Activated gamma-delta T cell treated with Interleukin-2 at 50 U/mL for 16 hours (primary cell): ENCODE data around the gene PROB1.
"Not testable (repeated sequence)": the region's sequence is repeated elsewhere in the genome, so short reads cannot be mapped to it uniquely, and the experiment has no call there.

Experiments used
- DNase-seq: peaks from one replicate; pipeline ENCODE4 v3.0.0-alpha.2; 2020

PROB1 gene

DNA sequence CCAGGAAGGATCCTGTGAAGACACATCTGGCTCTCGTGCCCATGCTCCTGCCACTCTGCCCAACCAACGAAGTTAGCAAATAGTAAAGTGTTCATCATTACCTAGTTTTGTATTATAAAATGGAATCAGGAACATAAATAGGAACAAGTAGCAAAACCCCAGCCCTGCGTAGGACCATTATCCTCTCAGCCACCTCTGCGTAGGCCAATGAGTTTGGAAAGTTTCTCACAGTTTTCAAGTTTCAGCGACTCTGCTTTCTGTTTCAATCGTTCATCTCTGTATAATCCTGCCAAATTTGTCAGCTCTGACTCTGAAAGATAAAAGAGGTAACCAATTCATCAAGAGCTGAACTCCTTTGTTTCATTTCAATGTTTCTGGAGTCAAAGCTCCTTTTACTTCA, 19.1 kb upstream of the PROB1 start:
- no peak for DNase-seq

DNA sequence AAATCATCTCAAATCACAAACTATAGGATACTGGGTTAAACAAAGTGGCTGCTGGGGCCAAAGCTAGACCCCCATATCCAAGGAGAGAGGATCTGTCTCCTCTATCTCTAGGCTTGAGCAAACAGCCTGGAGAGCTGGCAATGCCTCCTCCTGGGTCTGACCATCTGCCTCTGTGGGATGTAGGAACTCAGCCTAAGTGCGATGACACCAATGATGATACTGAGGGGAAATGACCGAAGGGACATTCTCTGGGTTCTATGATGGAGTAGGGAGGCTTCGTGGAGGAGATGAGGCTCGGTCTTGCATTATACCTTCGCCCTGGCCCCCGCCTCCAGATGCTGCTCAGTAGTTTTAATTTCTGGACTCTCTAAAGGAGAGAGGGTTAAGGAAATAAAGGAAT, 18.2 kb upstream of the PROB1 start:
- no peak for DNase-seq

DNA sequence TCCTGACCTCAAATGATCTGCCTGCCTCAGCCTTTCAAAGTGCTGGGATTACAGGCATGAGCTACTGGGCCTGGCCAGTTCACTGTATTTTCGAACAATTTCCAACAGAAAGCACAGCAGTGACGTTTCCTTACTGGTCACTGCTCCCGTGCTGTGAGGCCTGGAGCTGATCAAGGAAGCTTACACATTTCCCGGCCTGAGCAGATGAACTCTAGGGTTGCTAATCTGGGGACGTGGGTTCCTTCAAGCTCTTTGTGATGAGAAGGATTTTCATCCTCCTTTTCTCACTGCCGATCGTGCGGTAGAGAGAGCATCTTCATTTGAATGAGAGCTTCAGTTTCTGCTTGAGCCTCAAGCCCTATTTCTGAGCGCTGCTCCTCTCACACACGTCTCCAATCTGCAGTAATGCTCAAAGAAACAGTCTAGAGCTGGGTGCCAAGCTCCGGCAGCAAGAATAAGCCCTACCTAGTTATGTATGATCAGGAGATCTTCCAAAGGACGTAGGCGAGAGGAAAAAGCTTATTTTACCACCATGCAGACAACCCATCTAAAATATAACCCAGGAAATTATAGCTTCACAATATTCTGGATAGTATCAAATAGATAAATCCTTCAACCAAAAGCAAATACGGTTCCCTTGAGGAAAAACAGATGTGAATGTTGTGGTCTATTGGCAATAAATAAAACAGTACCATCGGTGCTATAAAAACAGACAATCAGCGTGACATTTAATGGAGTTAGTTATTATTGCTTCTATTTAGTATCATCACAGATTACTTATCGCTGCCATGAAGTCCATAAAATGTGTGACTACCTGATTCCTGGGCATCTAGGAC, 16.3 kb upstream of the PROB1 start:
- no peak for DNase-seq

DNA sequence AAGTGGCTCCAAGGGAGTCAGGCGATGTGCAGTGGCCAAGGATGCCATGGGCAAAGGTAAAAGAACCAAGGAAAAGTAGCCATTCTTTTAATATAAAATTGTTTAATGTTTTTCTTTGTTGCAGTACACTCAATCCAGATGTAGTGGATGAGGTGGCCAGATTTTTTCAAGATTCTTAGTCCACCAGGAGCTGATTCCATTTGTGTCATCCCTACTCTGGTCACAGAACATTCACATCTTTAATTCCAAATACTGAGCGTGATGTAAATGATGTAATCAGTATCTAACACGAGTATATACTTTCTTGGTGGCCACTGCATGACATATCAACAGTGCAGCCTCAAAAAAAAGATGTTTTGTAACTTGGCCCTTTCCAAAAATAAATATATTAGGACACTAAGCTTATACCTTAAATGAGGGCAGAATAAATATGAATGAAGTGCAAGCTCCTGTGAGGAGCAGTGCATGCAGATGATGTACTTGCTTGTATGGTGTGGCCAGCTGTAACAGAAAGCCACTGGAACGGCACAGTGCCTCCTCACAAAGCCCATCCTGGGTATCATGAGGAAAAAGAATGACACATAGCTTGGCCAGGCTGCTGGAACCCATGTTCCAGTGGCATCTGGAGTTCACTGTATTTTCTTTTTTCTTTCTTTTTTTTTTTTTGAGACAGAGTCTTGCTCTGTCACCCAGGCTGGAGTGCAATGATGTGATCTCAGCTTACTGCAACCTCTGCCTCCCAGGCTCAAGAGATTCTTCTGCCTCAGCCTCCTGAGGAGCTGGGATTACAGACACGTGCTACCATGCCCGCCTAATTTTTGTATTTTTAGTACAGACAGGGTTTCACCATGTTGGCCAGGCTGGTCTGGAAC, 15.5 kb upstream of the PROB1 start:
- no peak for DNase-seq

DNA sequence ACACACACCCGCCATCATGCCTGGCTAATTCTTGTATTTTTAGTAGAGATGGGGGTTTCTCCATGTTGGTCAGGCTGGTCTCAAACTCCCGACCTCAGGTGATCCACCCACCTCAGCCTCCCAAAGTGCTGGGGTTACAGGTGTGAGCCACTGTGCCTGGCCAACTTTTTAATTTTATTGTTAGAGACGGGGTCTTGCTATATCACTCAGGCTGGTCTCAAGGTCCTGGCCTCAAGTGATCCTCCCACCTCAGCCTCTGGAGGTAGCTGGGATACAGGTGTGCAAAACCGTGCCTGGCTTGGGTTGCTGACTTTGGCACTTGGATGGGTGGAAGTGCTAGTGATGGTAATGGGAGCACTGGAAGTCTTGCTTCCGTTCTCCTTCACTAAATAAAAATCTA, 14.2 kb upstream of the PROB1 start:
- not testable (repeated sequence) for DNase-seq

DNA sequence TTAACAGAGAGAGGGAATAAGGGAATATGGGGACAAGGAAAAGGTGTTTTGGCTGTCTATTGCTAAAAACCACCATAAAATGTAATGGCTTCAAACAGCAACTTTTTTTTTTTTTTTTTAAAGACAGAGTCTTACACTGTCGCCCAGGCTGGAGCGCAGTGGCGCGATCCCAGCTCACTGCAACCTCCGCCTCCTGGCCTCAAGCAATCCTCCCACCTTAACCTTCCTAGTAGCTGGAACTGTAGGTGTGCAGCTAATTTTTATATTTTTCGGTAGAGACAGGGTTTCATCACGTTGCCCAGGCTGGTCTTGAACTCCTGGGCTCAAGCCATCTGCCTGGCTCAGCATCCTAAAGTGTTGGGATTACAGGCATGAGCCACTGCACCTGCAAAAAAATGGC, 13.3 kb upstream of the PROB1 start:
- no peak for DNase-seq

DNA sequence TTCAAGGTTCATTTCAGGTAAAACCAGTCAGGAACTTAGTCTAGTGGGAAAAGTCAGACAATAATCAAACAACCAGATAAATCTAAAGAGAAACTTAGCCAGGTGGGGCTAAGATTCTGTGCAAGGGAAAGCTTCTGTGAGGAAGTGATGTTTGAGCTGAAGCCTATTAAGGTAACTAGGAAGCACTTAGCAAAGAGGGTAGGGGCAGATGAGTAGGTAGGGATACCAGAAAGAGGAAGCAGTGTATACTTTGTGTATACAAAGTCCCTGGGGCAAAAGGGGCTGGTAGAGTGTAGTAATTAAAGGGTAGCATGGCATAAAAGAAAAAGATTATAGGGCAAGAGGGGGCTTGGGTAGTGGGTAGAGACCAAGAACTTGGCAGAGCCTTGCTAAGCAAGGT, 12.6 kb upstream of the PROB1 start:
- no peak for DNase-seq

DNA sequence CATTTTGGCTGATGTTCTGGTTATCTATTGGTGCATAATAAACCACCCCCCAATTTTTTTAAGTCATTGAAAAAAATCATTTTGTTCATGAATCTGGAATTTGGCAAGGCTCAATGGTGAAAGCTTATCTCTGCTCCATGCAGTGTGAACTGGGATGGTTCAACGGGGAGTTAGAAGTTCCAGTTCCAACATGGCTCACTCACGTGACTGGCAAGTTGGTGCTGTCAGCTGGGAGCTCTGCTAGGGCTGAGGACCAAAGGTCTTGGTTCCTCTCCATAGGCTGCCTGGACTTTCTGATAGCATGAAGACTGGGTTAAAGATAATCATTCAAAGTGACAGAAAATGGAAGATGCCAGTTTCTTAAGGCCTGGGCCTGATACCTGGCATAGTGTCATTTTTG, 12.1 kb upstream of the PROB1 start:
- no peak for DNase-seq

DNA sequence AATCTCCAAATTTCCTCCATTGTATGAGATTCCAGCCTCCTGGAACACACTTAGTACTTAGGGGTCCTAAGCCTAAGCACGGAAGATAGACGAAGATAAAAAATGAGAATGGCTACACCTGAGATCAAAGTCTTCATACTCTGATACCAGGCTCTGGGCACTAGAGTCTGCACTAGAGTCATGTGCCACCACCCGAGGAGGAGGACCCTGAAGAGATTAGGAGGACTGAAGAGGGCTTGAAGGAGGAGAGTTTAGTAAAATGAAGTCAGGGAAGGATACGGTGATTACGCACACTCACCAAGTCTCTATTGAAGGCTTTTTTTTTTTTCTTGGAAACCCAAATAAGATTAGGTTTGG, 9.6 kb upstream of the PROB1 start:
- no peak for DNase-seq

DNA sequence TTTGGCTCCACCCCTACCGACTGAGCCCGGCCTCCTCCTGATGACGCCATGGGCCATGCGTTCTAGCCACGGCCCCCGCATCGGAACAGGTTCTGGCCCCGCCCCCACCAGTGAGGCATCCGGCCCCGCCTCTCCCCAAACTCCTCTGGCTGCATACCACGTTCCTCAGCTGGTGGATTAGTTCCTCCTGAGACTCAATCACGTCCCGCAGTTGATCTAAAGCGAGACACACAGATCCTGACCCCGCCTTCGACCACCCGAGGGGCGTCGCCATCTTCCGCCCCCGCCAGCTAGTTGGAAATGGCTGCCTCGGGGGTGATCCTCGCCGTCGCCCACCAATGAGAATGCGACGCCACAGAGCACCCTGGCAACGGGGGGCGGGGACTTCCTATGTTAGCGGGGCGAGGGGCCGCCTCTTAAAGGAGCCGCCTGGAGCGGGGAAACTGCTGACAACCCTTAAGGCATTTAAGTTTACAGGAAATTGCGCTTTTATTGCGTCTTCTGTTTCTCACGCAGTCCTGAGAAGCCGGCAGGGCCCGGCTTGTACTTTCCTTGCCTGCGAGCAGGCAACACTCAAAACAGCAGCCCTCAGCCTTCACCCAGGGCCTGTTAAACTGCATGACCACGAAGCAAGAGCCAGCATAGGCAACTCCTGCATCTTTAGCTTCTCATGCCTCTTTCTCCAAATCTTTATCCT, 9.0 kb upstream of the PROB1 start, which contains the start of gene SPATA24:
TSS of gene SPATA24 (minus strand) at position 303 of the 697 bp plus-strand sequence. CDS start at position 274, 29 bp downstream.
- DNase-seq, result peak; percentile 98

DNA sequence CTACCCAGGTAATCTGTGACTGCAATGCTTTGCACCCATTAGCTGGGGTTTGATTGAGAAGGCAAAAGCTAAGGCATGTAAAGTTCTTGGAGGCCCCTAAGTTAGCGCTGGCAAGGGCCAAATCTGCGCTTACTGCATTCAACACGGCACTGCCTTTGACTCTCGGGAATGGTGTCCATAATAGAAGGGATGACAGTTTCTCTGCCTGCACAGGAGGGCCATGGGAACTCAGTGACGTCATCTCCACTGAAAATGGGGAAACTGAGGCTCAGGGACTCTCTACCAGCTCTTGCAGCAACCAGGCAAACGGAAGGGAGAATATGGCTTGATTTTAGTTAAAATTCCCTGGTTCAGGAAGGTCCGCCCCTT, 8.5 kb upstream of the PROB1 start:
- DNase-seq, result no peak

DNA sequence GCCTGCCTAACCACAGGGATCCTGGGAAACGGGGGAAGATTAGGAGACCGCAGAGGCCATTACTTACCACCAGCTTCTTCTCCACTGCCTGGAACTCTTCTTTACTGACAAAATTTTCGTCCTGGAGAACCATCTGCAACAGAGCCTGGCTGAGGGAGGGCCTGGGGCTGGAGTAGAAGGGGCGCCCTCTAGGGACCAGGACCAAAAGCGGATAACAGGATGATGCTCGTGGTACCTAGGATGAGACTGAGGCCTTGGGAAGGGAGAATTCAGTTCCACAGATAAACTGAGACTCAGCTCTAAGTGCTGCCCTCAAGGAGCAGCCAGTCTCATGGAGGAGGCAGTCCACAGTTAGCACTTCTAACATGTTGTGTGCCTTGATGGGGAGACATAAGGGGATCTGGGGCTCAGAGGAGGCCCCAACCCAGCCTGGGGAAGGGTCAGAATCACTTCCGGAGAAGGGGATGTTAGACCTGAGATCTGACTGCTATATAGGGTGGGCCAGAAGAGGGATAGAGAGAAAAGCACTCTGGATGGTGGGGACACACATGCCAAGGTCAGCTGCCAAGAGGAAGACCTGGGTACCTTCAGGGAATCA, 7.8 kb upstream of the PROB1 start:
- DNase-seq, result no peak

DNA sequence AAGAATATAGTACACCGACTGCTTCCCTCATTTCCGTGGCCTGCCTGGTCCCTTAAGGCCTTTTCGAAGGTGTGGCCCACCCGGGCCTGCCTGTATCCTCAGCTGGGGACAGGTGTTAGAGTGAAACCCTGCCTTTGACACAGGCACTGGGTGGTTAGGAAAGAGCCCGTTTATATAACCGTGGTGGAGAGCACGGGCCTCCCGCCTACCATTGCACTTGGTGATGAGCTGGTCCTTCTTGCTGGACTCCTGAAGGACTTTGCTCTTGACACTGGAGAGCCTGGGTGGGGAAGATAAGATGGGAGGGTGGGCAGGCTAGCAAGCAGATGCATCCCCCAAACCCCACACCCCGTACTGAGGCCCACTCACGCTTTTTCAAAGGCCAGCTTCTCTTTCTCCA, 6.6 kb upstream of the PROB1 start:
- no peak for DNase-seq

DNA sequence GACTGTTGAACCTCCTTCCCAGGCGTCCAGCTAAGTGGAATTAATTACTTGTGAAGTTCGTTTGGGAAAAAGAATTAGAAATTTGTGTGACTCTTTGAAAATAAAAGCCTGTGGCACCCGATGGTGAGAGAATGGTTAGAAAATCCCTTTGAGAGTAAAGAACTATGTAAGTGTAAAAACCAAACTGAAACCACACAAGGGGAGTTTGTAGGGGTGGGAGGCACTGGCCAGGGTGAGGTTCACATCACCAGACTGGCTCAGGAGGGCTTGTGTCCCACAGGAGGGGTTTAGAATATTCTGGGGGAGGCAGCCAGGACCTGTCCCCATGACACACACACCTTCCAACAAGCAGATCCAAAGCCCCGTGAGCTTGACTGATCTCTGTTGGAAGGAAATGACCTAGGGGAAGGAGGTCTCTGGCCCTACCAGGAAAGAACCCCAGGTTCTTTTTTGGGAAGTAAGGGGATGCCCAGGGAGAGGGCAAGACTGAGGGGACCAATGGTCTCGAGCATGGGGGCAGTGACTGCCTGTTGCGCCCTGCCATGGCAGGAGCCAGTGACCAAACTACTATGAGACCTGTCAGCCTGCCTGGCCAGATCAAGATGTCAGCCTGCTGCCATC, 4.7 kb upstream of the PROB1 start:
- DNase-seq, result no peak

DNA sequence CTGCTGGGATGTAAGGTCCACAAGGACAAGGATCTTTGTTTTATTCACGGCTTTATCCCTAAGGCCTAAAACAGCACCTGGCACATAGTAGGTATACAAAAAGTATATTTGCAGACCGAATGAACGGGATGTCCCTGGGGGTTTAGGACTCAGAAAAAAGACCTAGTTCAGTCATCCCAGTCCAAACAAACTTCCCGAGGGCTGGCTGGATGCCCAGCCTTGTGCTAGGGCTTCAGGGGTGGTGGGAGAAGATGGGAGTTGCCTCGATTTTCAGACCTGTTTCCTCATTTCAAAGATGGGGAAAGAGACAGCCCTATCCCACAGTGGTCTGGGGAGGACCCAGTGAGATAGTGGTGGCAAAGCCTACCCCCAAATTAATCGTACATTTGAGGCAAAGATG, 3.0 kb upstream of the PROB1 start:
- no peak for DNase-seq

DNA sequence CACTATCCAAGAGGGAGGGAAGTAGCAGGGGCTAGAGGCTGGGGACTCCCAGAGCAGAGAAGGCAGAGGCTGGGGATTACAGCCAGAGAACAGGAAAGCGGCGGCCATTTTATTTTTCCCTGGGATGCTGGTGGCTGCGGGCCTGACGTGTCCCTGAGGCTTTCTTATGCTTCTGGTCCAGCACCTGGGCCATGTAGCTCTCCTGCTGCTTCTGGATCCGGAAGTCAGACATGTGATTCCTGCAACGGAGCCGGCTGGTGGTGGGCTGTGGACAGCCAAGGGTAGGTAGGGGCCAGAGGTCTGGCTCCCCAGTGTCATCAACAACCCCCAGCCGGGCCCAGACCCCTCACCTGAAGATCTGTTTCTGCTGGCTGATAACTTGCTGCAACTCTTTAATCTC, 1.8 kb upstream of the PROB1 start:
- DNase-seq, result no peak

DNA sequence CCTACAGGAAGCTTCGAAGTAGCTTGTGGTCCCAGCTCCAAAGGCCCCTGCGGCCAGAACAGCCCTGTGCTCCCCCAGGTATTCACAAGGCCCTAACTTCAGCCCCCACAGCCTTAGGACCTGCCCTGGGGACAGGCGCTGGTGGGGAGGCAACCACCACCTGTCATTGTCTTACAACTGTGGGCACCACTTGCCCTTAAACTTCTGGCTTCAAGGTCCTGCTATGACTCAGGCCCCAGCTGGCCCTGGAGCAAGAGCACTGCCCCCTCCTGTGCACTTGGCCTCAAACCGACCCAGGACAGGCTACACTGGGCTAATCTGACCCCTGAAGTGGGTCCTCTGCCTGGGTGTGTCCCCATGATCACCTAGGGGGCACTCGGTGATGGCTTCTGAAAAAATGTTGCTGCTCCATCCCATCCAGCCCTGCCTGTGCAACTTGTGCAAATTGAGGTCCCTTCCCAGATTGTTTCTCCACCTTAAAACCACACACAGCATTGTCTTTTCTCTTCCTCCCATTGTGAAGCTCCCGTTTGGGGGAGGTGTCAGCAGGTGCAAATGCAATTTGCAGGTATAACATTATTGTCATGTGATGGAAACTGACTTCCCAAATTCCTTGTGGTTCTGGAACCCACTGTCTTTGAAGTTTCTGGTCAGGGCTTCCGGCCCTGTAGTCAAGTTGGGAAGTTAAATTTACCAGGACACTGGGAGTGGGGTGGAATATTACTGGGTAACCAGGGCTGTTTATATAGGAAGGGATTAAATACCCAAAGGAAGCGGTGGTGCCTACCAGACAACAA, 1.1 kb upstream of the PROB1 start:
- DNase-seq, result no peak

DNA sequence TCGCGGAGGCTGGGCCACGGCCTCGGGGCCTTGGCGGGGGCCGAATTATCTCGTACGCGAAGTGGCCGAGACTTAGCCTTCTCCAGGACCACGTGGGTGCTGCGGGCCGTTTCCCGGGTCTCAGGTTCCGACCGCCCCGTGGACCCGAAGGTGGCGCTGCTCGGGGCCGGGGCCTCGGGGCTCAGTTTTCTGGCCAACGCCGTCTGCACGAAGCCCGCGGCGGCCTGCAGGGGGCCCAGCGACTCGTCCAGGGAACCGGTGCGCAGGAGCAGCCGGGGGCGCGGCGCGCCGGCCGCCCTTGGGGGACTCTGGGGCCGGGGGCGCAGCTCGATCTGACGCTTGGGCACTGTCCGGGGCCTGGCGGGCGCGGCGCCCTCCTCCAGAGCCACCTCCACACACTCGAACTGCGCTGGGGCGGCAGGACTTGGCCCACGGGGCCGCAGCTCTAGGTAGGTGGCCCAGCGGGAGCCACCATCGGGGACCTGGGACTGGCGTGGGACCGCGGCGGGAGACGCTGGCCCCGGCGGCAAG, 716 bp downstream of the PROB1 start:
- peak; percentile 56 for DNase-seq

DNA sequence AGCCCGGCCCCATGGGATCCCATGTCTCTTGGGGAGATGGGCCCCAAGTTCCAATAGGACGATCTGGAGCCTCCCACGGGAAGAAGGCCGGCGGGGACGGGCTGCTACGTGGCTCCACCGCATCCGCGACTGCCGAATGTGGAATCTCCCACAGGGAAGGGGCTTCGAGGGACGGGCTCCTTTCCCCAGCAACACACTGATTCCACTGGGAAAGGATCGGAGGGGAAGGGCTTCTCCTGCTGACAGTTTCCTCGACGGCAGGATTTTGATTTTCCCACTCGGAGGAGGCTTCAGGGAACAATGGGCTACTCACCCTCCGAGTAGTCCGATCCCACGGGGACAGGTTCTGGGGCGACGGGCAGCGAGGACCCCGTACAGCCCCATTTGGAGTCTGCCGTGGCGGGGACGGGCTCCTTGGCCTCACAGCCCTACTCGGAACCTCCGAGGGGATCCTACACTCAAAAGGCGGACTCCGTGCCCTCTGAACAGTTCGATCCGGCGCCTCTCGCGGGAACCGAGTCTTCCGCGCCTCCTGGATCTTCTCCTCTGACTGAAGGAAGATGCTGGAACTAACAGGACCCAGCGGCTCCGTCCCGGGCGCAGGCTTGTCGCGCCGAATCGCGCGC, 1.3 kb downstream of the PROB1 start:
- DNase-seq, result no peak

DNA sequence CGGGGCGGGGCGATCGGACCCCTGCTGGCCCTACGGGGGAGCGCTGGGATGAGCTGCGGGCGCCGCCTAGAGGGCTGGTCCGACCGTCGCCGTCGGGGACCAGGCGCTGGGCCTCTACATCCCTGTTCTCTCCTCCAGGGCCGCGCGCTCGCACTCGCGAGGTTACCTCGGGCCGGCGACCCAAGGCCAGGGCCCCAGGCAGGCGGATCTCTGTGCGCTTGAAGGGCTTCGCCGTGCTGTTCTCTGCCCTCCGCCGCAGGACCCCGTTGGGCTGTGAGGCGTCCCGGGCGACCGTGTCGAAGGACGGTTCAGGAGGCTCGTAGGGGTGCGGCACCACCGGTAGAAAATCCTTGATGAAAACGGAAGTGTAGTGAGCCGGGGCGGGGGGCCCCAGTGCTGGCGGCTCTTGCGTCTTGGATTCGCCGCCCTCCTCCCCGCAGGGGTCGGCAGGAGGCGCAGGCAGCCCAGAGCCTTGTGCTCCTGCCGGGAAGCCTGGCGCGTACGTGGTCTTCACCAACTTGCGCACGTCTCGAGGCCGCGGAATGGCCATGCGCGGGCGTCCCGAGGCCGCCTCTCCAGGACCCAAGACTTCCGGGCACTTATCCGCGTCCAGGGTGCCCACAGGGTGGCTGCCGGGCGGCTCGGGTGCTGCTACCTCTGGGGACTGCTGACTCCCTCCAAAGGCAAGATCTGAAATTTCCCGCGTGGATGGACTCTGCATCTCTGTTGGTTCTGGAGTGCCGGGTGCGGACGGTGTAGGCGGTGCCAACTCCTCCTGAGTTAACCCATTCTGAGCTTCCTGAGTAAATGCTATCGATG, 2.0 kb downstream of the PROB1 start:
- peak; percentile 75 for DNase-seq
